Mucosa of descending colon (tissue), 3 donors: ENCODE measurements around the gene XRCC6. TPM values are rescaled to one million over a fixed set of nuclear protein-coding genes. Genes with fewer than 3 reads are reported as not detected.
"Not testable (repeated sequence)": the region's sequence is repeated elsewhere in the genome, so short reads cannot be mapped to it uniquely, and the experiment has no call there.

ENCODE experiments used
- ATAC-seq: fragments of 200-7000 bp; cut with Tn5 transposase; one replicate; pipeline ENCODE4 v1.9.1; 2020; ENCODE audit warnings: mild to moderate bottlenecking, moderate library complexity
- DNase-seq, 3 donors: peaks; one replicate each; pipeline ENCODE4 v3.0.0-alpha.2; 2020
- H3K36me3 ChIP-seq: fragments of 200-600 bp; one replicate; pipeline ENCODE4 v1.8.0; 2021; ENCODE audit warnings: low read depth, mild to moderate bottlenecking
- H3K4me1 ChIP-seq: fragments of 200-600 bp; one replicate; pipeline ENCODE4 v1.8.0; 2021; ENCODE audit warnings: low read depth, mild to moderate bottlenecking
- H3K4me3 ChIP-seq: fragments of 200-600 bp; one replicate; pipeline ENCODE4 v1.8.0; 2021; ENCODE audit warnings: mild to moderate bottlenecking
- H3K9me3 ChIP-seq: fragments of 200-600 bp; one replicate; pipeline ENCODE4 v1.8.0; 2021; ENCODE audit warnings: mild to moderate bottlenecking
- CTCF ChIP-seq: fragments of 200-600 bp; IDR thresholded peaks from one replicate; pipeline ENCODE4 v1.8.0; 2022; ENCODE audit warnings: antibody characterized with exemption, mild to moderate bottlenecking
- intact Hi-C, 2 donors: fragments of 100-400 bp; cut with DNase I in 1 of 2; cut with micrococcal nuclease in 1 of 2; formaldehyde crosslinking; loops; one replicate each; pipeline versions ENCODE4 v1.11.0 to v1.11.1; 2022; cut with DNase I, micrococcal nuclease
- total RNA-seq, 3 donors: library from RNA; stranded (reverse); fragmentation: NEBNext Ultra II Directional in 2 of 3; extraction: Animal tissue kit (Norgen Biotek cat#: 25700) in 2 of 3; gene quantifications; one replicate each; pipeline versions ENCODE4 v1.2.1 to v1.2.4, GENCODE V29; 2021 to 2023
- donor health status: DM: no; HTN: no; CAD: no; lungs with moderate emphysema.
- donor health status: DM: no; HTN: no; CAD: no.
- donor health status: DM: no; HTN: yes; CAD: no.

The XRCC6 gene
- total RNA-seq, 3 donors from 2014 or later = 169 to 193 (median 177) TPM

DNA sequence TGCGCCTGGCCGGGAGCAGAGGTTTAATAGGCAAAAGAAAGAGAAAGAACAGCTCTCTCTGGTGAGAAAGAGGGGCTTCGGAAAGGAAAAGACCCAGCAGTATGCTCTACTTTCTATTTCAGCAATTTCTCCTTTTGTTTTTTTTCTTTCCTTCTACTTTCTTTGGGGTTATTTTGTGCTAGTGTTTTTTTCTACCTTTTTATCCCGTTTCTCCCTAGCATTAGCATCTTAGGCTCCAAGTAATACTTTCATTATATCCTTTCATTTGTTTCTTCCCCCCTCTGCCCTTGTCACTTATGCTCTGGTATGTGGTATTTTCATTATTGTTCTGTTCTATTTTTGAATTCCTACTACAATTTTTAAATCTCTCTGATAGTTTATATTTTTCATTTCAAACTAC is 63.1 kb downstream of the XRCC6 start:
- Histone ChIP-seq H3K9me3 (no peaks in the 10 kb centered on the region), H3K4me3 (no peak overlapping the region), H3K36me3 (no peaks in the 10 kb centered on the region), H3K4me1 (peaks cover 12% of the 10 kb centered on the region)
- intact Hi-C loops = no loop called here
- no peak for TF ChIP-seq CTCF
- DNase-seq (no peak), ATAC-seq (no peak)

DNA sequence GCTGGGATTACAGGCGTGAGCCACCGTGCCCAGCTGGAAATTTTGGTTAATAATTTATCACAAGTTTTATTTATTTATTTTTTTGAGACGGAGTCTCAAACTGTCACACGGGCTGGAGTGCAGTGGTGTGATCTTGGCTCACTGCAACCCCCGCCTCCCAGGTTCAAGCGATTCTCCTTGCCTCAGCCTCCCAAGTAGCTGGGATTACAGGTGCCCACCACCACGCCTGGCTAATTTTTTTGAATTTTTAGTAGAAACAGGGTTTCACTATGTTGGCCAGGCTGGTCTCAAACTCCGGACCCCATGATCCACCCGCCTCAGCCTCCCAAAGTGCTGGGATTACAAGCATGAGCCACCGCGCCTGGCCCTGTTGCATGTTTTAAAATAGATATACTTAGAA is 65.8 kb downstream of the XRCC6 start:
- DNase-seq, H3K4me1 ChIP-seq, H3K36me3 ChIP-seq, H3K9me3 ChIP-seq, ATAC-seq, H3K4me3 ChIP-seq, intact Hi-C loops: not testable (repeated sequence)

DNA sequence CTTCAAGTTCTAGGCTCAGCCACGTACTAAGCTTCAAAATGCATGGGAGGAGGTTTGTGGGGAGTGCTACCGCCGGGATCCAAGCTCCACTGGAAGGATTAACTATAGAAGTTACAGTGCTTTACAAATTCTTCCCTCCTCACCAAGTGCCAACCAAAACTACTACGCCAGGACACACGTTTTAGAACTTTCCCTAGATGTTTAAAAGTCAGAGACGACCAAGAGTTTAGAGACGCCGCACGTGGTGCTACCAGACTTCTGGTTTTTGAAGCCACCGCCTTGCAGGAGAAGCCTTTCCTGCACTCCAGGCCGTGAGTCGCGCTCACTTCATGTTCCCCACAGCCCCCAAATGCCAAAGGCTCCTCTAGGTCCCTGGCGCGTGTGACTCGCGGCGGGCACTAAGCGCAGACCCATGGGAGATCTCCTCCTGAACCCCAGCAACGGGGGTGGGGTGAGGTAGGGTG is 66.8 kb downstream of the XRCC6 start:
- peak overlapping the region; percentile 56 for H3K4me3 ChIP-seq
- no peaks in the 10 kb centered on the region for H3K36me3 ChIP-seq
- H3K4me1 ChIP-seq = peaks cover 8% of the 10 kb centered on the region
- intact Hi-C loops = no loop called here
- DNase-seq = peak; percentile 40 to 63 (median 58)
- peak; percentile 43 for ATAC-seq
- TF ChIP-seq CTCF = no peak
- no peaks in the 10 kb centered on the region for H3K9me3 ChIP-seq

GRCh38 chr22:41688365-41689211 is 67.5 kb downstream of the XRCC6 start, which contains the start of gene SNU13:
TSS of gene SNU13 (minus strand) at chr22:41688867. CDS start at chr22:41688796, 71 bp downstream.
- no peak for TF ChIP-seq CTCF
- no peaks in the 10 kb centered on the region for H3K9me3 ChIP-seq
- H3K36me3 ChIP-seq = no peaks in the 10 kb centered on the region
- intact Hi-C loops = no loop called here
- peaks cover 8% of the 10 kb centered on the region for H3K4me1 ChIP-seq
- DNase-seq (peak; percentile 94 to 96 (median 94)), ATAC-seq (peak; percentile 98)
- peak within 1 kb of the TSS; percentile 56 for H3K4me3 ChIP-seq

GRCh38 chr22:41690476-41690875 is 69.4 kb downstream of the XRCC6 start:
- Histone ChIP-seq H3K9me3 (no peaks in the 10 kb centered on the region), H3K4me3 (no peak overlapping the region), H3K4me1 (peaks cover 8% of the 10 kb centered on the region), H3K36me3 (no peaks in the 10 kb centered on the region)
- no peak for DNase-seq
- no peak for TF ChIP-seq CTCF
- intact Hi-C loops = loop anchor here (5.0 to 10.0 kb wide), 3 partner anchors 114 to 254 kb away; partner anchors contain the start of genes CCDC134 (in 1 of the 2) and CENPM (in 1 of the 2)
- no peak for ATAC-seq

DNA sequence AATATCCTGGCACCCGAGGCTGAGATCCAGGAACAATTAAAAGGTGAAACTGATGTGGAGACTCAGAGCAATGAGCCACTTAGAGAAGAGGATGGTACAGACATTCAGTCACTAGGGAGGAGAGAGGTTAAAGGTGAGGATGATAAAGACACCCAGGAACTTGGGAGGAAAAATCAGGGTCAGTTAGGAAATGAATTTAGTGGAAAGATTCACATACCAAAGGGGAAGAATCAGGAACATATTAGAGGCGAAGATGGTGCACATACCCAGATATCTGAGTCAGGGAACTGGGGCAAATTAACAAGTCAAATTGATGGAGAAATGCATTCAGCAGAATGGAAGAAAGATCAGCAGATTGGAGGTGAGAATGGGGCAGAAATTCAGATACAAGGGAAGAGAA is 74.1 kb downstream of the XRCC6 start:
- DNase-seq (no peak), ATAC-seq (no peak)
- Histone ChIP-seq H3K9me3 (no peaks in the 10 kb centered on the region), H3K4me1 (peaks cover 15% of the 10 kb centered on the region), H3K4me3 (no peak overlapping the region), H3K36me3 (no peaks in the 10 kb centered on the region)
- no peak for TF ChIP-seq CTCF
- intact Hi-C loops = loop anchor here (10.0 kb wide), 2 partner anchors 110 to 250 kb away; partner anchors contain the start of genes CCDC134 (in 1 of the 2) and CENPM (in 1 of the 2)
